ENCODE results near the gene LMOD3.

DNA sequence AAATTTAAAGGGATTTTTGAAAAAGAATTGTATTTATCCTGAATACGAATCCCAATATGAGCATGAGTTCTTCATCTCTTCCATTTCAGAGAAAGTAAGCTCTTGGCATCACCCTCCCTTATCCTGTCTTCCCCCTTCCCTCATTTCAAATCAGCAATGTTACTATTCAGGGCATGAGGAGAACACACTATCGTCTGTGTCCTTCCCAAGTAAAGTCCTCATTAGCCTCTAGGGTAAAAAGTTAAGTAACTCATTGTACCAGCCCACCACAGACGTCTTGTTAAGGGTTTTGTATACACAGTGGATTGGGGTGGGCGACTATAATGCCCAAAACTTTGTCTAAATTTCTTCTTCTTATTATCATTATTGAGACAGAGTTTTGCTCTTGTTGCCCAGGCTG lies 22.8 kb downstream of the LMOD3 start:
- TF ChIP-seq, protein P1, sequence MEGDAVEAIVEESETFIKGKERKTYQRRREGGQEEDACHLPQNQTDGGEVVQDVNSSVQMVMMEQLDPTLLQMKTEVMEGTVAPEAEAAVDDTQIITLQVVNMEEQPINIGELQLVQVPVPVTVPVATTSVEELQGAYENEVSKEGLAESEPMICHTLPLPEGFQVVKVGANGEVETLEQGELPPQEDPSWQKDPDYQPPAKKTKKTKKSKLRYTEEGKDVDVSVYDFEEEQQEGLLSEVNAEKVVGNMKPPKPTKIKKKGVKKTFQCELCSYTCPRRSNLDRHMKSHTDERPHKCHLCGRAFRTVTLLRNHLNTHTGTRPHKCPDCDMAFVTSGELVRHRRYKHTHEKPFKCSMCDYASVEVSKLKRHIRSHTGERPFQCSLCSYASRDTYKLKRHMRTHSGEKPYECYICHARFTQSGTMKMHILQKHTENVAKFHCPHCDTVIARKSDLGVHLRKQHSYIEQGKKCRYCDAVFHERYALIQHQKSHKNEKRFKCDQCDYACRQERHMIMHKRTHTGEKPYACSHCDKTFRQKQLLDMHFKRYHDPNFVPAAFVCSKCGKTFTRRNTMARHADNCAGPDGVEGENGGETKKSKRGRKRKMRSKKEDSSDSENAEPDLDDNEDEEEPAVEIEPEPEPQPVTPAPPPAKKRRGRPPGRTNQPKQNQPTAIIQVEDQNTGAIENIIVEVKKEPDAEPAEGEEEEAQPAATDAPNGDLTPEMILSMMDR (IDR thresholded peaks at IDR 0.05; ENCODE audit: insufficient read depth, low read length): no peak
- TF ChIP-seq, protein P2, sequence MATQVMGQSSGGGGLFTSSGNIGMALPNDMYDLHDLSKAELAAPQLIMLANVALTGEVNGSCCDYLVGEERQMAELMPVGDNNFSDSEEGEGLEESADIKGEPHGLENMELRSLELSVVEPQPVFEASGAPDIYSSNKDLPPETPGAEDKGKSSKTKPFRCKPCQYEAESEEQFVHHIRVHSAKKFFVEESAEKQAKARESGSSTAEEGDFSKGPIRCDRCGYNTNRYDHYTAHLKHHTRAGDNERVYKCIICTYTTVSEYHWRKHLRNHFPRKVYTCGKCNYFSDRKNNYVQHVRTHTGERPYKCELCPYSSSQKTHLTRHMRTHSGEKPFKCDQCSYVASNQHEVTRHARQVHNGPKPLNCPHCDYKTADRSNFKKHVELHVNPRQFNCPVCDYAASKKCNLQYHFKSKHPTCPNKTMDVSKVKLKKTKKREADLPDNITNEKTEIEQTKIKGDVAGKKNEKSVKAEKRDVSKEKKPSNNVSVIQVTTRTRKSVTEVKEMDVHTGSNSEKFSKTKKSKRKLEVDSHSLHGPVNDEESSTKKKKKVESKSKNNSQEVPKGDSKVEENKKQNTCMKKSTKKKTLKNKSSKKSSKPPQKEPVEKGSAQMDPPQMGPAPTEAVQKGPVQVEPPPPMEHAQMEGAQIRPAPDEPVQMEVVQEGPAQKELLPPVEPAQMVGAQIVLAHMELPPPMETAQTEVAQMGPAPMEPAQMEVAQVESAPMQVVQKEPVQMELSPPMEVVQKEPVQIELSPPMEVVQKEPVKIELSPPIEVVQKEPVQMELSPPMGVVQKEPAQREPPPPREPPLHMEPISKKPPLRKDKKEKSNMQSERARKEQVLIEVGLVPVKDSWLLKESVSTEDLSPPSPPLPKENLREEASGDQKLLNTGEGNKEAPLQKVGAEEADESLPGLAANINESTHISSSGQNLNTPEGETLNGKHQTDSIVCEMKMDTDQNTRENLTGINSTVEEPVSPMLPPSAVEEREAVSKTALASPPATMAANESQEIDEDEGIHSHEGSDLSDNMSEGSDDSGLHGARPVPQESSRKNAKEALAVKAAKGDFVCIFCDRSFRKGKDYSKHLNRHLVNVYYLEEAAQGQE (IDR thresholded peaks at IDR 0.05; ENCODE audit: insufficient replicate concordance, low read depth): no peak
